GM19463 (cell line): Measurements from ENCODE around the gene INSRR.

Experiments
- ATAC-seq: cut with Tn5 transposase; IDR thresholded peaks from one replicate; pipeline ENCODE4 v1.9.1; 2021; ENCODE audit warnings: mild to moderate bottlenecking, moderate library complexity; ENCODE audit not compliant: unreplicated experiment

Gene INSRR

DNA sequence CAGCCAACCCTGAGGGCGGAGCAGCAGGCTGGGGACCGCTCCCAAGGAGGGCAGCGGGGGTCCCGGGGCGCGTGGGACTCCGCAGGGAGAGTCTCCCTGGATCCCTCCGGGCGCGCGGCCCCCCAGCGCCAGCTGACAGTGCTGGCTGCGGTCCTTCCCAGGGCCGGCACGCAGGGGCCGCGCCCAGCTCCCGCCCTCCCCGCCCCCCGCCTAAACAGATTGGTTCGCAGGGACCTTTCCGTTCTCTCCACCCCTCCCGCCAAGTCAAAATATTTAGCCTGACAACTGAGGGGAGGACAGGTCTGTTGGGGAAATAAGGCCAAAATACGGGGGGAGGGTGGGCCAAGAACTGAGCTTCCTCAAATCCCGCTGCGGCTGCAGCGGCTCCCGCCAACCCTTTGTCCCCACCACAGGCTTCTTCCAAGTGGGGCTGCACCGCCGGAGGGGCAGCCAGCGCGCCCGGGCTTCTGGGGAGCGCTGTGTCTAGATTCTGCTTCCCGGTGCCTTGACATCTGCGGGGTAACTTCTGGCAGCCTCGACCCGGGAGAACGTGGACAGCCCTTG lies at the start of gene INSRR:
Gene INSRR, minus strand, starts transcription at position 159 of the 564 bp plus-strand sequence. CDS start 496 bp downstream, outside the sequence.
- no peak for ATAC-seq

DNA sequence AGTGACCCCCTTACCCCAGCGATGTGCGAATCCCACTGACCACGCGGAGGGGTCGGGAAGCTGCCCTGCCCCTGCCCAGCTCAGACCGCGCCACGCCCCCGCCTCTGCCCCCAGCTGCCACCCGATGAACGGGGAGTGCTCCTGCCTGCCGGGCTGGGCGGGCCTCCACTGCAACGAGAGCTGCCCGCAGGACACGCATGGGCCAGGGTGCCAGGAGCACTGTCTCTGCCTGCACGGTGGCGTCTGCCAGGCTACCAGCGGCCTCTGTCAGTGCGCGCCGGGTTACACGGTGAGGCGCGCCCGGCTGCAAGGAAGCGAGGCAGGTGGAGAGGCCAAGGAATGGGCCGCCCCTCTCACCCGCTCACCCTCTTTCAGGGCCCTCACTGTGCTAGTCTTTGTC lies 49.6 kb upstream of the INSRR start:
- no peak for ATAC-seq

DNA sequence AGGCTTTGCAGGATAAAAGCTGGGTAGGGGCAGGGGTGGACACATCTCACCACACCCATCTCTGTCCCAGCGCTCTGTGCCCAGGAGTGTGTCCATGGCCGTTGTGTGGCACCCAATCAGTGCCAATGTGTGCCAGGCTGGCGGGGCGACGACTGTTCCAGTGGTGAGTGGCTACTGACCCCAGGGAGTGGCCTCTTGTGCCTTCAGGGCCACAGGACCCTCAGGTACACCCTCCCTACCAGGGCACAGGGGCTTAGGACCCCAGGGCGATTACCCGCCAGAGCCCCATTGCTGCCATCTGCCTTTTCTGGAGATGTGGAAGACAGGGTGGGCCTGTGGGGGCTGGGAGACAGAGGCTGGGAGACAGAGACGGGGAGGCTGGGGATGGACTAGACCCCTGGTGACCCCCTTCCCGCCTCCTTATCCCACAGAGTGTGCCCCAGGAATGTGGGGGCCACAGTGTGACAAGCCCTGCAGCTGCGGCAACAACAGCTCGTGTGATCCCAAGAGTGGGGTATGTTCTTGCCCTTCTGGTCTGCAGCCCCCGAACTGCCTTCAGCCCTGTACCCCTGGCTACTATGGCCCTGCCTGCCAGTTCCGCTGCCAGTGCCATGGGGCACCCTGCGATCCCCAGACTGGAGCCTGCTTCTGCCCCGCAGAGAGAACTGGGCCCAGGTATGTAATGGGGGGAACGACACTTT lies 47.4 kb upstream of the INSRR start:
- no peak for ATAC-seq

DNA sequence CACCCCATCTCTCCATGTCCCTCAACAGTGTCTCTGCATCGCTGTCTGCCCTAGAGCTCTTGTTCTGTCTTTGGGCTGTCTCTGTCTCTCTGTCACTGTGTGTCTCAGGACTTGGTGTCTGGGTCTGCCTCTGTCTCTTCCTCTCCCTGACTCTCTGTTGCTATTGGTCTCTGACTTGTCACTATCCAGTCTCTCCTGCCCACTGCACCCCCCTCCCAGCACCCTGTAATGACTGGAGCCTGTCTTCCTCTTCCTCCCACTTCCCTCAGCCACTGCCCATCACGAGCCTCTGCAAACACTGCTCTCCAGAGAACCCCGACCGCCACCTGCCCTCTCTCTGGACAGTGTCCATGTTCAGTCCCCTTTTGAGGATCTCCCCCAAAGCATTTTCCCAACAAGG lies 46.7 kb upstream of the INSRR start:
- no peak for ATAC-seq

DNA sequence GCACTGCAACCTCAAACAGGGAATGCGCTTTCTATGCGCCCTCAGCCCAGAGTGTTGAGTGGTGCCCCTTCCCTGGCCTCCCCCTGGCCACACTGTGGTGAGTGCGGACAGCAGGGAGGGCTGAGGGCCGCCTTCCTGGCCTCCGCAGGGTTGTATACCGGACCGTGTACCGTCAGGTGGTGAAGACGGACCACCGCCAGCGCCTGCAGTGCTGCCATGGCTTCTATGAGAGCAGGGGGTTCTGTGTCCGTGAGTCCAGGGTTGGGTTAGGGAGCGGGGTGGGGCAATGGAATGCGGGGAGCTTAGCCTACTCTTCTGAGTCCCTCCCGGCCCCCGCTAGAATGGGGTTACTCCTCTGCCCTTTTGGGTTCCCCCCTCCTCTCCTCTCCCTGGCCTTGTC lies 46.3 kb upstream of the INSRR start:
- ATAC-seq: no peak

DNA sequence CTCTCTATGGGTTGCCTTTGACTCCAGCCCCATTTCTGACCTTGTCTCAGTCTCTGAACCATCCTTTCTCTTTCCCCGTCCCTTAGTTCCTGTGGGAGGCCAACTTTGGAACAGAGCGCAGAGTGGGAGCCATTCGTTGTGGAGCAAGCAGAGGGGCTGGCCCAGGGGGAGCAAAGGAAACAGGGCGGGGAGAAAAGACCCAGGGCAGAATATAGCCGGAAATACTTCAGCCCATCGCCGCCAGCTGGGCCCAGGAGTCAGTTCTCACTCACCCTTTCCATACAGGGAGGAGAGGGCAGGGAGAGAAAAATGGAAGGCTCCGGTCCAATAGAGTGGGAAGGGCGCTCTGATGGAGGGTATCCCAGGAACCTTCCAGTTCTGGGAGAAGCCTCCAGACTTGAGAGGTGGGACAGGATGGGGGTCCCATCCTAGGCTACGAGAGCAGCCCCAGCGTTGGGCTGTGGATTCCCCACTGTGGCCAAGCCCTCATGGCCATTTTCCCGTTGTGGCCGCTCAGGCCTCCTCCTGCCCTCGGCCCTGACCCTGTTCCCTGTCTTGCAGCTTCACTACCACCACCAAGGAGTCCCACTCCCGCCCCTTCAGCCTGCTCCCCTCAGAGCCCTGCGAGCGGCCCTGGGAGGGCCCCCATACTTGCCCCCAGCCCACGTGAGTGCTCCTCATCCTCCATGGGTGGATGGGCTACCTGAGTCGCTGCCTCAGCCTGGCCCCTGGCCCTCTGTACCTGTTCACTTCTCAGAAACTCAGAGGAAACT lies 45.5 kb upstream of the INSRR start:
- ATAC-seq: no peak

DNA sequence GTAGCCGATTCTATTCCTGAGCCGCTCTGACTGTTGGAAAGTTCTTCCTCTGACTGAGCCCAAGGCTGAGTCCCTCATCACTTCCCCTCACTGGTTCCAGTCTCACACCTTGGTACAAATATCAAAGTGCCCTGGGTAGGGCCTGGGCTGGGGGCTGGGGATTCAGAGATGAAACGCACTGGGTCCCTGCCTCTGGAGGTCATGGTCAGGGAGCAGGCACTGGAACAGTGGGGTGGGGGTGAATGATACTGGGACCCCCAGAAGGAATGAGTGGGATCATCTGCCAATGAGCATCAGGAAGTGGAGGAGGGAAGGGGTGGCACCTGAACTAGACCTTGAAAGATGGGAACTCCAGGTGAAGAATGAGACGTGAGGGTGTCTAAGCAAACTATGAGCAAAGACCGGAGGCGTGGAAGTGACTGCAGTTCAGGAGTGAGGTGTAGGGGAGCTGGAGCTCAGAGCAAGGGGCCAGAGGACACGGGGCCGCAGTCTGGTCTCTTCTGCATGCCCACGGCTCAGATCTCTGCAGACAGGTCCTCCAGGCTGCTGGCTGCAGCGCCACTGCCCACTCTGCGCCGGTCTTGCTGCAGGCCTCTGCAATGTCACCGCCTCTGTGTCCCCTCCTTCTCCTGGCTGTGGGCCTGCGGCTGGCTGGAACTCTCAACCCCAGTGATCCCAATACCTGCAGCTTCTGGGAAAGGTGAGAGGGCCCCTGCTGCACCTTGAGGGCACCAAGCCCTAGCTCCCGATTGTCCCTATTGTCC lies 44.6 kb upstream of the INSRR start:
- ATAC-seq: no peak

DNA sequence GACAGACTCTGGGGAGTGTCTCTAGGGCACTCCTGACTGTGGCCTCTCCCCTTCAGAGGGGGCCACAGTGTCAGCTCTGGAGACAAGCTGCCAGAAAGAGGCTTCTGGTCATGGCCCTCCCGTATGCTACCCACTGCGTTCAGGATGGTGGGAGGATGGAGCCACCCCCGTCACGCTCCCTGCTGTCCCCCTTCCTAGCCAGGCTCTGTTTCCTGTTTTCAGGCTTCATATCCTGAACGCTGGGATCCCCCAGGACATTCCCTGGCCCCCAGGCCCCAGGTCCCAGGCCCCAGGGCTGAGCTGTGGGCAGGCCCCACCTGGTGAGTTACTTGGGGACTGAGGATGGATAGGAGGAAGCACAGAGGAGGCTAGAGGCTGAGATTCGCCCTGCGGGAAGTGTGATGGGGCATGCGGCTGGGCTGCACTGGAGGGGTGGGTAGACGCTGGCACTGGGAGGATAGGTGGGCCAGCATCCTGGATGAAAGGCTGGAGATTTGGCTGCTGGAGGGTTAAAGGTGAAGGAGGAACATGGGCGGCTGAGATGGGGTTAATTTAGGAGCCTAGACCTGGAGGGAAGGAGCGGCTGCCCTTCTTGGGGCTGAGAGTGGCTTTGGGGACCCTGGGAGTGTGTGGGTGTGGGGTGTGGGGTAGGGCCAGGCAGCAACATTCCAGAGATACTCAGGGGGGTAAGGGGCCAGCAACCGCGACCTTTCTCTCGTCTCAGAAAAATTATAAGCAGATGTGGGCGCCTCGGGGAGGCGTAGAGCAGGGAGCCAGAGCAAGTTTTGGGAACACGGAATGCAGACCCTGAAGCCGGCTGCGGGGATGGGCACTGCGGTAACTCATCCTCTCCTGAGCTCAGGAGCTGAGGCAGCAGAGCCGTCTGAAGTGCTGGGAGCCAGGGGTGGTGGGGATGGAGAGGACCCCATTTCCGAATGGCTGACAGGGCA lies 43.3 kb upstream of the INSRR start:
- no peak for ATAC-seq

DNA sequence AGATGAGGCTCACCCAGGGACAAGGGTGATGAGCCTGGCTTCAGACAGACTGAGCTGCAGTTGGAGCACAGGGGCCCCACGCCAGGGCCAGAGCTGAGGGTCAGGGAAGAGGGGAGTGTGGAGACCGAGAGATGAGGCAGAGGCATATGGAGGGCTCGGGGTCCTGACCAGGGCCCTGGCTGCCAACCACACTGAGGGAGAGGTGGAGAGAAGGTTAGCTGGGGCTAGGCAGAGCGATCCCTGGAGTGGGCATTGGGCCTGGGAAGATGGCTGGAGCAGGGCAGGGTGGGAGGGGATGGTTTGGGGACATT lies 42.6 kb upstream of the INSRR start:
- ATAC-seq: no peak

DNA sequence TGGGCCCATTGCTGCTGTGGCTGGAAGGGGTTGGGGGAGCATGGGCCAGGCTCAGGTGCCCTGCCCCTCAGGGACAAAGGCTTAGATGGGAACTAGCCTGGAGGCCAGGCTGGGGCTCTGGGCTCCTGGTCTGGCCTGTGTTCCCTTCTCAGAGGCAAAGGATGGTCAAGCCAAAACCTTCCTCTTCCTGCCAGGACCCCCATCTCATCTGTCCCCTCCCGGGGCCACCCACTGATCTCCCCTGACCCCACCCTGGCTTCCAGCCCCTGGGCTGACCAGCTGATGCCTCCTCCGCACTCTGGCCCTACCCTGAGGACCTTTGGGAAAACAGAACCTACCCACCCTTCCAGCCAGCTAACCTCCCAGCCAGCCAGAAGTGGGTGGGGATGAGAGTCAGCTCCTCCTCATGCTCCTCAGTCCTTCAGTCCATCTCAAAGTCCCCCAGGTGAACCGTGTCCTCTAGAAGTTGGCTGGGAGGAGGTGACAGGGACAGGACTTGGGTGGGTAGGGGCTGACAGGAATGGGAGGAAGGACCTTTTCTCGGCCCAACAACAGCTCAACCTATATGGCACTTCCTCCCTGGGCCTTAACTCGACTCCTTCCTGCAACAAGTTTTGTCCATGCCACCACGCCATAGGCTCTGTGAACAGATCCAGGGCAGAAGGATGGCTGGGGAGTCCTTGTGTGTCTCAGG lies 42.1 kb upstream of the INSRR start:
- ATAC-seq: no peak

DNA sequence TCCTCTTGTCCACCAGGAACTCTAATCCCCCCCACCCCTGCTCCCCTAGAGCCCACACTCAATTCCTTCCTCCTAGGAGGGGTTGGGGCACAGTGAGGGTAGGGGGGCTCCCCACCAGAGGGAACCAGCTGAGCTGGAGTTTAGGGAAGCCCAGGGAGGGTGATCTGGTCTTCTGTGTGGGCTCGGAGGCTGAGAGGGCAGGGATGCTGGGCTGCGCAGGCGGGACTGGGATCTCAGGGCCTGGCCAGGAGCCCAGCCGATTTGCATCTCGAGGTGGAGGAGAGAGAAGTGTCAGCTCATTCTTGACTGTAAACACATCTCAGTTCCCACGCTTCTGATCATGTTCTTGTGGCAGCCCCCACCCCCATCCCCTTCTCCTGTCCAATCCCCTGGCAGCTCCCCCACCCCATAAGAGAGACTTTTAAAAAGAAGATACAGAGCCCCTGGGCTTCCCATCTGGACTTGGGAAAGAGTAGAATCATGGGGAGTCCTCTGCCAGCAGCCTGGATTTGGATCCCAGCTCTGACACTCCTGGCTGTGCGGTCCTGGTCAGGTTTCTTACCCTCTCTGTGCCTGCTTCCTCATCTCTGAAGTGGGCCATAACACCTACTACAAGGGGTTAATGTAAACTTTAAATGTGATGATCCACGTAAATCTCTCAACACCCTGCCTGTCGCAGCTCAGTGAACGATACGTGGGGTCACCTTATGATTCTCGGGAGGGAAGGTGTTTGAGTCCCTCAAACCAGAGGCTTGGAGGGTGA lies 41.2 kb upstream of the INSRR start:
- no peak for ATAC-seq

DNA sequence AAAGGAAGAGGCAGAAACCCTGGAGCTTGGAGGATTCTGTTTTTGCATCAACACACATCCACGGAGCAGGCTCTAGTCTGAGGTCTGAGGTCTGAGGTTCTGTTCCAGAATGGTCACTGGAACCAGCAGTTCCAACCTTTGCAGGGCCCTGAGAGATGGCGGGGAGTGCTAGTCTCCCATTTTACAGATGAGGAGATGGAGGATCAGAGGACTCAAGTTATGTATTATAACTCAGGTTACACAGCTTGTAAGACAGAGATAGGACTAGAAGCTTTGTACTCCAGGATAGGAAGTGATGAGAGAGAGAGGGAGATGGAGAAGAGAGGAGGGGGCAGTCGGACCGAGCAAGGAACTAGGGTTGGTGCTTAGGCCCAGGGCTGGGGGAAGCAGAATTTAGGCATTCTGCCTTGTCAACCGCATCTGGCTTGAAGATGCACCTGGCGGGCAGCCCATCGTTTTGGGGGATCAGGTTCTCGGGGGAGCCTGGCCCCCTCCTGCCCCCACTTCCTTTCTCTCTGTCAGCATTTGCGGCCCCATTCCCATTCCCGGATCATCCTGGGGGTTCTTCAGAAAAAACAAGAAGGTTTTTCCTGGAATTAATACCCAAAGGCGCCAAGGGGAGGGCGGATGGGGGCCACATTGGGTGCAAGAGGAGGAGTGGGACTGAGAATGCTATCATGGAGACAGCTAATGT lies 40.2 kb upstream of the INSRR start:
- no peak for ATAC-seq

DNA sequence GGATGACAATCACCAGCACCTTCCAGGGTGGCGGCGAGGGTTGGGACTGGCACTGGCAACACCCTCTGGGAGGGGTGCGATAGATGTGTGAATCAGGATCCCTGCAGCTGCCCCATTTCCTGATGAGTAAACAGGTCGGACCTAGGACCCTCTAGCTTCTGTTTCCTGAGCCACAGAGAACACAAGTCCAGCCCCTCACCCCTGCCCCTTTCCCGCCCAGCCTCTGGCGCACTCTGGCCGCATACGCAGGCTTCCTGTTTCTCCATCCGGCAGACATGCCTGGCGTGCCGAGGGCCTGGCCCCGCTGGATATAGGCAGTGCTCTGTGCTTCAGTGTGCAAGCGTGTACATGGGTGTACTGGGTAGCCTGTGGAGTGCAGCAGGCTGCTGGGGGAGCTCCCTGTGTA lies 39.2 kb upstream of the INSRR start:
- no peak for ATAC-seq

DNA sequence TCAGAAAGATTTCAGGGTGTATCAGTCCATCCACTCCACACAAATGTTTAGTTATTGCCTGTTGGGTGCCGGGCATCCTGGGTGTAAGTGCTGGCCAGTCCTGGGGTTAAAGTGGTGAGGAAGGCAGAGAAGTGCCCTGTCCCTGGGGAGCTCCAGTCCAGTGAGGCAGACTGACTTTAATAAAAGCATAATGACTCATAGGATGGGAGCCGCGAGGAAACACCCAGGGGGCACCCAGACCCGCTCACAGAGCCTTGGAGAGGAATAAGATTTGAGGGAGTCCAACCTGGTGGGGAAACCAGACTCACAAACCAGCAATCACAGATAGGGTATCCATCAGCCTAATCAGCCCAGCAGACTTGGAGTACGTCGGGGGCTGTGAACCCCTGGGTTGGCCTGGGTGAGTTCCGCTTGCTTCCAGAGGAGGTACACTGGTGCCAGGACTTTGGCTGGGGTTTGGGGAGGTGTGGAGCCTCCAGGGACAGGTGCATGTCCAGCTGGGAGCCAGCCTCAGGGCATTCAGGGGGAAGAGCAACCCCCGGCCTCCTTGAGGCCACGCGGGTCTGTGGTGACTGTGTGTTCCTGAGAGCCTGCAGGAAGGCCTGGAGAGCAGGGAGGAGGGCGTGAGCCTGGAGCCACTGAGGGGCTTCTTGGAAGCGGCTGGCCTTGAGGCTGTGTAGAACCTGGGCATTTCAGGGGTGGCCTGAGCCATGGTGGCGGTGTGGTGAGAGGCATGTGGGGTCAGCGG lies 38.3 kb upstream of the INSRR start:
- no peak for ATAC-seq

DNA sequence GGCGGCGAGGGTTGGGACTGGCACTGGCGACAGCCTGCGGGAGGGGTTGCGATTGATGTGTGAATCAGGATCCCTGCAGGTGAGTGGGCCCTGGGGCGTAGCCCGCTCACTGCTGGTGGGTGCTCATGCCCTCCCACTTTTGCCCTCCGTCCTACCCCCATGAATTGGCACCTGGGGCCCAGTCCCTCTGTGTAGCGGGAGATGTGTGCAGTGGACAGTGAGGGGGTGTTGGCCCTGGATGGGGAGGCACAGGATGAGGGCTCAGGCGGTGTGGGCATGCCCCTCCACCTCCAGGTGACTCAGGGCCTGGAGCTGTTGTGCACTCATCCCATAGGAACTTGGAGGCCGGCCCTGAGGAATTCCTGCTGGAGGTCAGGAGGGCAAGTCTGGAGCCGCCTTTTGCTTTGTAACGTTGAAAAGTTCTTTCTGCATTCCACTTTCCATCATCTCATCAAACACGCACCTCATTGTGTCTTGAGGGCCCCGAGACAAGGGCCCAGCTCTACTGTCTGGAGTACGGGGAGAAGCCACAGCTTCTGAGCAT lies 37.6 kb upstream of the INSRR start:
- no peak for ATAC-seq

DNA sequence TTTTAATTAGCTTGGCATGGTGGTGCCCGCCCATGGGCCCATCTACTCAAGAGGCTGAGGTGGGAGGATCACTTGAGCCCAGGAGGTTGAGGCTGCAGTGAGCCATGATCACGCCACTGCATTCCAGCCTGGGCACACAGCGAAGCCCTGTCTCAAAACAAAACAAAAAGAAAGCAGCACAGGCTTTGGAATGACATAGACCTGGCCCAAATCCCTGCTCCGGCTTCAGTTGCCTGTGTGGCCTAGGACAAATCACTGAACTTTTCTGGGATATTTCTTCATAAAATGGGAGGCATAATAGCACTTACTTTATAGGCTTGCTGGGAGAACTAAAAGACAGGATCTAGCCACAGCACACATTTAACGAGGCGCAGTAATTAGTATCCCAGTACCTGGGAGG lies 37.0 kb upstream of the INSRR start:
- ATAC-seq: no peak

DNA sequence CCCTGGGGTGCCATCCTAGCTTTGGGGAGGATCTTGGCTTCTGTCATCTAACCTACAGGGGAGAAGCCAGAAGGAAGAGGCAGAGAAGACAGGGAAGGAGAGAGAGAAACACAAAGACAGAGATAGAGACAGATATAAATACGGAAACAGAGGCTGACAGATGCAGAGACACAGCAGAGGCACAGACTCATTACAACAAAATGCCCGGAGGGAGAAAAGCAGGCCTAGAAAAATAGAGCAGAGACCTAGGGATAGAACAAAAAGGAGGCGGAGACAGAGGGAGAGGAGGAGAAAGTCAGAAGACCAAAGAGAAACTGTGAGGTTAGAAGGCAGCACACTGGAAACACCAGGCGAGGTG lies 36.5 kb upstream of the INSRR start:
- ATAC-seq: no peak
